Right lobe of liver (tissue), 6 donors: ENCODE results near the gene TIPRL. TPM values are rescaled to one million over a fixed set of nuclear protein-coding genes. Genes with fewer than 3 reads are reported as not detected.

Source experiments
- ATAC-seq, 4 donors: fragments of 200-7000 bp; cut with Tn5 transposase; one replicate each; pipeline ENCODE4 v1.9.1; 2020; ENCODE audit warnings: mild to moderate bottlenecking in 4 of 4, moderate library complexity in 4 of 4
- DNase-seq, 3 donors: peaks; one replicate each; pipeline ENCODE4 v3.0.0-alpha.2; 2020
- H3K27ac ChIP-seq, 3 donors: fragments of 200-600 bp; one replicate each; pipeline ENCODE4 v1.8.0; 2022
- H3K27me3 ChIP-seq, 2 donors: fragments of 200-600 bp; one replicate each; pipeline ENCODE4 v1.8.0; 2022
- H3K36me3 ChIP-seq, 4 donors: fragments of 200-600 bp; sonication (generic) in 1 of 4; one replicate each; pipeline versions ENCODE4 v1.5.1 to v1.8.0; 2017 to 2022; ENCODE audit warnings: control low read depth in 1 of 4
- H3K4me1 ChIP-seq, 4 donors: fragments of 200-600 bp; sonication (generic) in 1 of 4; one replicate each; pipeline versions ENCODE4 v1.5.1 to v1.8.0; 2017 to 2022; ENCODE audit warnings: control low read depth in 1 of 4
- H3K4me3 ChIP-seq, 3 donors: fragments of 200-600 bp; one replicate each; pipeline ENCODE4 v1.8.0; 2022
- H3K9me3 ChIP-seq, 4 donors: fragments of 200-600 bp; sonication (generic) in 1 of 4; one replicate each; pipeline versions ENCODE4 v1.5.1 to v1.8.0; 2017 to 2022; ENCODE audit warnings: control low read depth in 1 of 4
- CTCF ChIP-seq, 4 donors: fragments of 200-600 bp in 3 of 4; fragments of 450-650 bp in 1 of 4; IDR thresholded peaks; one replicate each; pipeline versions ENCODE4 v1.5.1 to v1.8.0; 2016 to 2022; ENCODE audit warnings: antibody characterized with exemption in 4 of 4, mild to moderate bottlenecking in 2 of 4
- POLR2A ChIP-seq: fragments of 450-650 bp; IDR thresholded peaks from one replicate; pipeline ENCODE4 v1.6.1; 2017; ENCODE audit warnings: antibody characterized with exemption, mild to moderate bottlenecking
- whole genome bisulfite sequencing: methylation state at CpG from one replicate; pipeline ENCODE4 v1.1.6; 2018; ENCODE audit warnings: low coverage, low lambda C conversion rate; ENCODE audit not compliant: insufficient coverage; ENCODE audit errors: missing lambda C conversion rate; 5-methylcytosine and 5-hydroxymethylcytosine counted together
- intact Hi-C, 2 donors: fragments of 100-400 bp; cut with DNase I; formaldehyde crosslinking; loops; one replicate each; pipeline versions ENCODE4 v1.11.2 to v1.14.1; 2022
- total RNA-seq, 6 experiments: library from RNA; depleted of rRNA in 2 of 6; stranded (reverse); fragments of >200 nt in 2 of 6; fragmentation: NEBNext Ultra II Directional in 3 of 6; extraction: Animal tissue kit (Norgen Biotek cat#: 25700) in 3 of 6; gene quantifications; one replicate each; pipeline versions ENCODE4 v1.1.0 to v1.2.4, GENCODE V29; 2016 to 2023
- donor health status: DM: no; HTN: yes; CAD: no.
- donor health status: DM: no; HTN: no; CAD: no.
- donor health status: DM: no; HTN: no; CAD: no.
- donor health status: DM: no; HTN: yes; CAD: no.
- donor health status: DM: no; HTN: yes; CAD: no.

The TIPRL gene
- total RNA-seq, 6 experiments from 2014 or later, result 12.1 to 24.1 (median 15.7) TPM

GRCh38 chr1:168135116-168135920 lies 43.4 kb upstream of the TIPRL start:
- no peaks in the 10 kb centered on the region for H3K9me3 ChIP-seq
- no peak for TF ChIP-seq POLR2A
- TF ChIP-seq CTCF (IDR thresholded peaks at IDR 0.05), result no peak
- ATAC-seq, result no peak
- peak overlapping the region; percentile 51 to 60 (median 55) for H3K4me3 ChIP-seq
- DNase-seq, result no peak
- intact Hi-C loops, result no loop called here
- peaks cover 0 to 14% of the 10 kb centered on the region in 2 donors for H3K27me3 ChIP-seq
- WGBS, result 48% methylated on average over 10 of the region's 12 CpGs
- no peaks in the 10 kb centered on the region for H3K36me3 ChIP-seq
- H3K27ac ChIP-seq, result no peak overlapping the region
- peaks cover 0 to 7% (median 3%) of the 10 kb centered on the region in 4 donors for H3K4me1 ChIP-seq

GRCh38 chr1:168135921-168136708 lies 42.6 kb upstream of the TIPRL start:
- Histone ChIP-seq H3K27ac (no peak overlapping the region), H3K36me3 (no peaks in the 10 kb centered on the region), H3K4me3 (peak overlapping the region; percentile 51 to 60 (median 55)), H3K9me3 (no peaks in the 10 kb centered on the region), H3K4me1 (peaks cover 0 to 7% (median 3%) of the 10 kb centered on the region in 4 donors), H3K27me3 (peaks cover 0 to 14% of the 10 kb centered on the region in 2 donors)
- TF ChIP-seq CTCF (IDR thresholded peaks at IDR 0.05) (no peak), POLR2A (no peak)
- ATAC-seq, result peak; percentile 43 to 52 (median 48)
- peak in 1 of 3 donors; percentile 28 for DNase-seq
- intact Hi-C loops, result no loop called here
- WGBS, result 1% methylated on average over 17 of the region's 63 CpGs

- peak within 1 kb of the TSS; percentile 51 to 60 (median 55) for H3K4me3 ChIP-seq
- 4% methylated on average over 22 of the region's 86 CpGs for WGBS
- ATAC-seq, result peak; percentile 61 to 66 (median 63)
Observed at GRCh38 chr1:168136709-168137514, 41.9 kb upstream of the TIPRL start, which contains the start of gene GPR161. GPR161 (minus strand) TSS chr1:168136930; CDS start chr1:168104850, 32,080 bp downstream.

More at GRCh38 chr1:168136709-168137514, 41.9 kb upstream of the TIPRL start, which contains the start of gene GPR161:
- Histone ChIP-seq H3K4me1 (peaks cover 0 to 7% (median 3%) of the 10 kb centered on the region in 4 donors), H3K27me3 (peaks cover 0 to 14% of the 10 kb centered on the region in 2 donors), H3K36me3 (no peaks in the 10 kb centered on the region), H3K9me3 (no peaks in the 10 kb centered on the region), H3K27ac (no peak within 1 kb of the TSS)
- TF ChIP-seq POLR2A (no peak), CTCF (IDR thresholded peaks at IDR 0.05) (no peak)
- peak in 1 of 3 donors; percentile 49 for DNase-seq
- intact Hi-C loops, result no loop called here
